NOMO-1 treated with DMSO at 0.1 percent for 48 hours (cell line): ENCODE measurements around the gene C11orf58.
A peak's percentile ranks its signal among the peaks of the same experiment; 100 is the strongest.

ENCODE experiments used
- DNase-seq: peaks from one replicate; lab custom pipeline; 2025; ENCODE audit not compliant: unreplicated experiment; lab: John Stamatoyannopoulos, UW

The C11orf58 gene

DNA sequence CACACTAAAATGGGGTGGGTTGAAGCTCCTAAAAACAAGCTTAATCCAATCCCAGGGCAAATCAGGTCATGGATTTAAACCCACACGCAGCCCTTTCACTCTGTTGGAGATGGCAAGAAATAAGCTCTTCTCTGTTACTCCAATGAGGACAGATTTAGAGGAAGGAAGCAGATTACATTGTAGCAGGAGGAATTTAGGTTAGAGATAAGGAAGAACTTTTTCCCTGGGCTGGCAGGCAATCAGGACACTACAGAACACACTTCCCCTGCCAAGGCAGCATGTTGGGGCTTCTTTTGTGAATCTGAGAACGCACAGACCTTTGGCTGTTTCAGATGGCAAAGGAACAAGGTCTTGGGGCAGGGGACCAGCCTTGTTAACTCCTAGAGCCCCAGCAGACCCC, 46.2 kb downstream of the C11orf58 start:
- no peak for DNase-seq

DNA sequence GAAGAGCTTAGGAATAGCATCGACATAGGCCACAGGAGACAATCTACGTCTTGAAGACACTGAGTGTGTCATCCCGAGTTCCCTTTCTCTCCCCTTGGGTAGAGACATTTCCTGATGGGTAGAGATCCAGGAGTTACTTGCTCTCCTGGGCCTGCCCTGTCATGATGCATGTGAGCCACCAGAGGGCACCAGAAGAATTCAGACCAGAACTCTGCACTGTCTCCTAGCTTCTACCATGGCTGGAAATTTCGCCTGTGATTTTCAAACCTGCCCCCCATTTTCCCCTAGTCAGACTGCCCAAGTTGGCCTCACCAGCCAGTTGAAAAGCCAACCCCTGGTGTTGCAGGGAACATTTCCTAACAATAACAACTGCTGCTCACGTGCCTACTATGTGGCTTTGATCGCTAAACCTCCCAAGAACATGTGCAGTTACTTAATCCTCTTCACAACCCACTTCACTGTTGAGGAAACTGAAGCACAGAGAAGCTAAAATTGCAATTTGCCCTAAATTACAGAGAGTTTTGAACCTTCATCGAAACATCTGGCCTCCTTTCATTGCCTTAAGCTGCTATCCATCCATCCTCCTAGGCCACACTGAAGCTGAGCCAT, 47.2 kb downstream of the C11orf58 start:
- peak; percentile 61 for DNase-seq

DNA sequence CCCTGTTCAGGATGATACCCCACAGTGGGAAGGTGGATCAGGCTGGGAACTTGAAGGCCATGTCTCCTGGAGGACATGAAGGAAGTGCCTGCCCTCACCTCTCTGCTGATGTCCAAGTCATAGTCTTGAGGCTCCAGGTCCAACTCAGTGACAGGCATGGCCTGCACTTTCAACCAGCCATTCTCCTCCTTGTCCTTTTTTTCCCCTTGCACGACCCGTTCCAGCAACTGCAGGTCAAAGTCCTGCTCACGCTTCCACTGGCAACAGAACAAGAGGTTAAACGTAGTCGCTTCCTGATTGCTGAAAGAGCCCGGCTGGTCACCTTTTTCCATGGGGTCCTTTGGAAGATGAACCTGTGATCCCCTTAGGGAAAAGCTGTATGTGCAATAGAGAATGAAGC, 47.7 kb downstream of the C11orf58 start:
- no peak for DNase-seq

DNA sequence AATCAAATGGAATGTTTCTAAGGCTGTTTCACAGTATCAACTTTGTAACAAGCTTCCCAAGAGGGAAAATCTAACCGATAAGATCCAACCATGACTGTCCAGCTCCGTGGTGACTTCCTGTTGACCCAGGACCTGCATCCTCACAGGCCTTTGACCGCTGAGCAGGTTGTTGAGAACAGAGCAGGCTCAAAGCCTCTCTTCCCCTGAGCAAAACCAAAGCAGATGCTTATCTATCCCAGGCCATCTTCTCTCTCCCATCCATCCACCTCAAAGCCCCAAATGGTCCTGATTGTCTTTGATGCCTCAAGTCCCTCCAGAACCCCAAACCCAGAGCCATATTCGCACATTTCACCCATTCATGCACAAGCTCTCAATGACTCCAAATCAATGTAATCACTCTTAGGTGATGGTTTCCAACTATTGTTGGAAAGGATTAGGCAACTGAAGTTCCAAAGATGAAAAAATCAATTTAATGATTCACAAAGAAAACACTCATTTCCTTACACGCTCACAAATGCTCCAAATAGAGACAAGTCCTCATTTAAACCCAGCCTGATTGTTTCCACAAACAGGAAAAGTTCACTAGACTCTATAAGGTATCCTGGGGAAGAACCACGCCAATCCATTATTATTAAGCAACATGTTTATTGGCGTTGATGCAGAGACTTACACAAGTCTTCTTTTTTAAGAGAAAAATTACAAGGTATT, 48.7 kb downstream of the C11orf58 start:
- no peak for DNase-seq

DNA sequence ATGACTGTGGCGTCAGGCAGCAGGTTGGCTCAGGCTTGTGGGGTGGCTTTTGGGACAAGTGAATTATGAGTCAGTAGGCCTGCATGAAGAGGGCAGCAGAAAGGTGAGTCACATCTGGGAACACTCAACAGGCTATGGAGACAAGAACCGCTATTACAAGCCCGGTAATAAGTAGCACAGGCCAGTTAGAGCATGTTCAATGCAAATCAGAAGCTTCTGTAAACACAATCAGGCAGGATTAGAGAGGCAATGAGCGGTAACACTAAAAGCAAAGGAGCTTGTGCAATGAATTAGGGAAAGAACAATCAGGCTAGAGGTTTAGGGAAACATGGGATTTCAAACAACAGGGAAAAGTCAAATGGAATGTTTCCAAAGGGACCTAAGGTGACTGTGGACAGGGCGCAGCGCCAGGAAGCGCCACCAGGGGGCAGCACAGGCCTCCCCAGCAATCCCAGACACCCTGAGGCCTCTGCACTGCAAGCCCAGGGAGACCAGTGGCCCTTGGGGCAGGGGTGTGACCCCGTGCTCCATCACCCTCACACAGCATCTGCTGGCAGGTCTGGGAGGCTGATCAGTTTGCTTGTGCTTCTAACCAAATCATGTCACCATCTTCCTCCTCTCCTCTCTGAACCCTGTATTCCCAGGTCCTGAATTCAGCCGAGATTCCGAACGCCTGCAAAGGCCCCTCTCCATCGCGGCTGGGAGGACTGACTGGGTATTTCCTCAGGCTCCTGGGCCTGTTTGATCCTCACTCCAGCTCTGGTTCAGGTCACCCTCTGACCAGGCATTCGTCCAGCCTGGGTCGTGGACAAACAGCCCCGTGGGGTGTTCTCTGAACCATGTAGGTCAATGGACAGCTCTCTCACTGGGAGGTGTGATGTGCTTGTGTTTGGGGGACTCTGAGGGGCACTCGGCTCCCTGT, 50.0 kb downstream of the C11orf58 start:
- peak; percentile 43 for DNase-seq

DNA sequence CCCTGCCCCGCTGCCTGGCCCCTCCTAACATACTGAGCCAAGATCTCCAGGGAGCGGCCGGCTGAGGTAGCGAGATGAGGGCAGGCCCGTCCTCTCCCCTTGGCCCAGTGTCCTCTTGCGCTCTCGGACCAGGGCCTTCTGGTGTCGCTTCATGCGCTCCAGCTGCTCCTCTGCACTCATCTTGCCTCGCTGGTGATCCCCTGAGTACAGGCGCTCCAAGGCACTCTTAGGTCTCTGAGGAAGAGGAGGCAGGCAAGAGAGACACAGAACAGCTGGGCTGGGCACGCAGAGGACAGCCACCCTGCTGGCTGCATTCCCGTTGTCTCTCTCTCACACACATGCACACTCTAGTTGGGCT, 50.6 kb downstream of the C11orf58 start:
- DNase-seq: no peak

DNA sequence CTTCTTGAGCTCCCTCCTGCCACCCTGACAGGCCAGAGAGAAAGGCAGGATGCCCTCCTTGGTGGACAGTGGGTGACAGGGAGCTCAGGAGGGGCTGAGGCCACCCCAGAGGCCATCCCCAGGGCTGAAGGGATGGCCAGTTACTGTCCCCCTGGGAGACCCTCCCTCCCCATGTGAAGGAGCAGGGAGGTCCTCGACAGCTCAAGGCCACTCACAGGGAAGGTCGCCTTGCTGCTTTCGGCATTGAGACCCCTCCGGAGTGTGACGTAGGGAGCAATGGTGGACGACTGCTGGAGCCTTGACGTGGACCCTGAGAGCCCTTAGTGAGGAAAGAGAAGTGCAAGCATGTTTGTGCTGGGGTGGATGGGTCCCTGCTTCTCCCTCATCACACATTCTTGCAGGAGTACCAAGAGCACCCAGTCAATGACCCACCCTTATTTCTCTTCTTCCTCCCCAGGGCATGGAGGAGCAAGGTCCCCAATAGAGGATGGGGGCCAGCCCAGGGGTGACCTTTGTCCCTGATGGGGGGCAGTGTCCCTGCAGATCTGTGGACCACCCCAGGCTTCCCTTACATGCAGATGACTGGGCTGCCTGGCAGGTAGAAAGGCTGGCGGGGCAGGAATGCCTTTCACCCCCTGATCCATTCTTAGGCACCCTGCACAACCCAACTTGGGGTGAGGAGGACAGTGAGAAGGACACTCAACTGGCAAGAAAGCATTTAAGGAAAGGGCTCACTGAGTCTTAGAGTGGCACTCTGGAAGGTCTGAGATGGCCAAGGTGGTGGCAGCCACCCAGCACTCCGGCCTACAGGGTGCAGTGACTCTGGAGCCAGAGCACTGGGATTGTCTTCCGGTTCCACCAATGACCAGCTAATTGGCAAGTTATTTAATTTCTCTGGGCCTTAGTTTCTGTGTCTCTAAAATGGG, 51.4 kb downstream of the C11orf58 start:
- no peak for DNase-seq

DNA sequence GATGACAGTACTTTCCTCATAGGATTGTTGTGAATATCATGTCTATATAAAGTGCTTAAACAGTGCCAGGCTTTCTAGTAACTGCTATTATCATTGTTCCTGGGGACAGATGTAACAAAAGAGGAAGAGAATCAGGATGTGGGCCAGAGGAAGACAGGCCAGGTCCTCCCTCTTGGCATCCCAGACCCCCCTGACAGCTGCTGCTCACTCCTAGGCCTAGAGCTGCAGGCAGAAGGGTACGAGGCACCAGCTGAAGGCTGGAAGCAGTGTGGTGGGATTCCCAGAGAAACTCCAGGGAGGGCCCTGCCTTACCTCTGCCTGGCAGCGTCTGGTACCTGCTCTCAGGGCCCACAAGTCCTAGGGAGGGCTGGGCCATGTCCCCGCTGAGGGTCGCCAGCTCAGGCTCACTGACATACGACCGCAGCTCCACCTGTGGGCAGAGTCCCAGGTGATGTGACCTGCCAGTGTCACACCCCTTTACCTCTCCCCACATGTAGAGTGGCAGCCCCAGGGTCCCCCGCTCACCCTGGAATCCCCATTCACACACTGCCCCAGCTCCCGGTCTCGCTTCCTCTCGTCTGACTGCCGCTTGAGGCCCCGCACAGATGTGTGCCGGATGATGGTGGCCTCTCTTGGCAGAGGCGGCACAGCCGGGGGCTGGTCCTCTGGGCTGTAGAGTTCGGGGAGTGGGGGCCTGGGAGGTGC, 52.2 kb downstream of the C11orf58 start:
- DNase-seq: no peak

DNA sequence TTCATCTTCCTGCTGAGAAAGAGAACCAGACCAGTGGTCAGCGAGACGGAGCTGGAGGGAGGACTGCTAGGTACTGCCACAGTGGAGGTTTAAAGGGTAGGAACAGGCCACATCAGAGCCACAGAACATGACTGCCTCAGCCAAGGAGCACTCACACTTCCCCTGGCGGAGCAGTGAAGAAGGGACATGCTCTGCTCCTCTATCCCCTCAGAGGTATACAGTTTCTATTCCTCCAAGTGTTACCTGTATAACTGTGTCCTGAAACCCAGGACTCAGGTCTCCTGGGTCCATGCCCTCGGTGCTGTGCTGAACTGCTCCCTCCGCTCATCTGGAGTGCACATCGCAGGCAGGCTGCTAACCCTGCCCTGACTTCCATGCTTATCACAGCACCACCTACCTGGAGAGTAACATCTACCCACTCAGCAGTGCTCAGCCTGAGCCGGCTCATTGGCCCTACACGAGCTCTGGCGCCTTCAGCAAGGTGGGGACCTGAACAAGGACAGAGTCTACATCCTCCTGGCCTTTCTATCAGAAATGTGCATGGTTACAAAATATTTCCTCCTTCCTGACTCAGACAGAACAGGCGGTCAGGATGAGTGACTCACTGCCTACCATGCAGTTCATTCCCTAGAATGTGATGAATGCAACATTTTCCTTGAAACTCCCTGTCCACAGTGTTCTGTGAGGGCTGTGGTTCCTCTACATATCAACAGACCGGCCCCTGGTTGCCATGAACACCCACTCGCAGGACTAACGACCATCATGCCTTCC, 52.9 kb downstream of the C11orf58 start:
- peak; percentile 5 for DNase-seq

DNA sequence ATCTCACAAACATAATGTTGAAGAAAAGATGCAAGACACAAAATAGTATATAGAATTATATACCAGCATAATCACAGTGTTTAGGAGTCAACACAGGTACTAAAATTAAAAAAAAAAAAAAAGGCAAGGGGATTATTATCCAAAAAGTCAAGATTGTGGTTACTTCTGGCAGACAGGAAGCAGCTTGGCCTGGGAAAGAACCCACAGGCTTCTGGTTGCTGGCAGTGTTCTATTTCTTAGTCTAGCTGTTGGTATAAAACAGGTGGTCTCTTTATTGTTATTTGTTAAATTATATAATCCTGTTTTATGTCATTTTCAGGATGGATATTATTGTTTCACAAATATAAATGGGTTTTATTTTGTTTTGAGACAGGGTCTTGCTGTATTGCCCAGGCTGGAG, 54.0 kb downstream of the C11orf58 start:
- no peak for DNase-seq

DNA sequence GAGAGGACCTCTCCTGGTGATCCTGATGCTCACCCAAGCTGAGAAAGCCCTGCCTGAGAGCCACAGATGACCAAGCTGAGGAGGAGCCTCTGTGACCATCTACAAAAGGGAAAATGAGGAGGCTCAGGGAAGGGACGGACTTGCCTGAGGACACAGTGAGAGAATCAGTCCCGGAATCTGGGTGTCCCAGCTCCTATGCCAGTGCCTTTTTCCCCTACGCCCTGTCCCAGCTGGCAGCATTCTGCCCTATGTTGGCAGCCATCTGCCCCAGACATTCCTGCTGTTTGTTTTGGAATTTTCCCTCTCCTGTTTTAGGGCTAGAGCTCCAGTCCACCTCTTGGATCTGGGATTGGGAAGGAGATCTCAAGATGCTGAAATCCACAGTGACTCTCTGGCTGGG, 54.6 kb downstream of the C11orf58 start:
- DNase-seq: no peak

DNA sequence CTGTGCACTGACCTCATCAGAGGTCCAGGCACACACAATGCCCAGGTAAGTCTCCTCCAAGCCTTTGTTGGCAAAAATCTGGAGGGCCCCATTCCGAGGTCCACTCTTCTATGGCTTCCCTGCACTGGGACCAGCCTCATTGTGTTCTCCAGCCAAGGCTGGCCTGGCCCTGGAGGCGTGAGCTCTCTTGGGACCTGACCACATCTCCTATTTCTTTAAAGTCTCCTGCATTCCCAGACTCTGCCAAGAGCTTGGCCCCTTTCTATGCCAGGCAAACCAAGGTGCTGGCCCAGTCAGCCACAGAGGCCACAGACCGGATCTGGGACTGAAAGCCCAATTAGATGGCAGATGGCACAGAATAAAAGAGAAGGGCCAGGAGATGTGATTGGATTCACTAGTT, 55.1 kb downstream of the C11orf58 start:
- DNase-seq: no peak

DNA sequence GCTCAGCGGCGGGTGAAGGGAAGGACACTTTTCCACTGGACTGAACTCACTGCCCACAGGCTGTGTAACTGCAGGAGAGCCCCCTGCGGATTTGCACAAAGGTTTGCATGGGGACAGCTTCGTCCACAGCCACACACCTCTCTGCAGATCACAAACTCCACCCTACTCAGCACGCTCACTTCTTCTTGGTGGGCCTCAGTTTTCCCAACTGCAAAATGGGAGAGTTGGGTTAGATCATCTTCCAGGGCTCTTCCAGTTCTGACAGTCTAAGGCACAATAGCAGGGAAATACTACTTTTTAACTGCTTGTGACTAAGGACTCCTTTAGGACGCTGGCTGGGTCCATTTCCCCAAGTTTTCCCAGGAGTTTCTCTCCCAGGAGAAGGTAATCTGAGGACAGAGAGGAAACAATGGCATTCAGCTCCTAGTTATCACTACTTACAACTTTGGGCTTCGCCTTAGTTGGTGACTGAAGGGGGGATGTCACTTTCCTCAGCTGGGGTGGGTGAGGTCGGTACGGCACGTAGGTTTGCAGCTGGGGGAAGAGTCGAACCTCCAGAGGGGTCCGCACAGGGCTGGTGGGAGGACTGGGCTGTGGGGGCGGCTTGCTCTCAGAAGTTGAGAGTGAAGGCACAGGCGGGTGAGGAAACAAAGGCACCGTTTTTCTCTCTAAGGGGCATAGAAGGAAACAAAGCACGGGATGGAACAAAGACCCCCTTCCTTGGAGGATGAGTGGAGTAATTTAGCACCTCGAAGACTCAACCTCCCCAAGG, 55.8 kb downstream of the C11orf58 start:
- no peak for DNase-seq

DNA sequence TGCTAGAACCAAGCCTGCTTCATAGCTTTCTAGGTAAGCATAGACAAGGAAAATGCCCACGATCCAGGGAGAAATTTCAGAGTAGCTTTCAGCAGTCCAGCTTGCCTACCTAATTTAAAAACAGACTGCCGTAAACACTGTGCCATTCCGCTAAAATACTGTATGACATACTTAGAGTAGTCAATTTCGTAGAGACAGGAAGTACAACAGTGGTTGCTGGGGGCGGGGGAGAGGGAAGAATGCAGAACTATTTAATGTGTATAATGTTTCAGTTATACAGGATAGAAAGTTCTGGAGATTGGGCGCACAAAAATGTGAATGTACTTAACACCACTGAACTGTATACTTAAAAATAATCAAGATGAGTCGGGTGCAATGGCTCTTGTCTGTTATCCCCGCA, 56.7 kb downstream of the C11orf58 start:
- DNase-seq: peak; percentile 79

DNA sequence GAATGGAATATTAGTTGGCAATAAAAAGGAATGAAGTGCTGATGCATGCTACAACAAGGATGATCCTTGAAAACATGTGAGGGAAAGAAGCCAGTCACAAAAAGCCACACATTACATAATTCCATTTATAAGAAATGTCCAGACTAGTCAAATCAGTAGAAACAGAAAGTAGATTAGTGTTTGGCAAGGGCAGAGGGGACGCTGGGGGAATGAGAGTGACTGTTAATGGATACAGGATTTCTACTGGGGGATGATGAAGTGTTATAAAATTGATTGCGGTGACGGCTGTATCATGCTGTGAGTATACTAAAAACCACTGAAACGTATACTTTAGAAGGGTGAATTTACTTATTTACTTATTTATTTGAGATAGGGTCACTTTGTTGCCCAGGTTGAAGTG, 57.9 kb downstream of the C11orf58 start:
- DNase-seq: no peak

DNA sequence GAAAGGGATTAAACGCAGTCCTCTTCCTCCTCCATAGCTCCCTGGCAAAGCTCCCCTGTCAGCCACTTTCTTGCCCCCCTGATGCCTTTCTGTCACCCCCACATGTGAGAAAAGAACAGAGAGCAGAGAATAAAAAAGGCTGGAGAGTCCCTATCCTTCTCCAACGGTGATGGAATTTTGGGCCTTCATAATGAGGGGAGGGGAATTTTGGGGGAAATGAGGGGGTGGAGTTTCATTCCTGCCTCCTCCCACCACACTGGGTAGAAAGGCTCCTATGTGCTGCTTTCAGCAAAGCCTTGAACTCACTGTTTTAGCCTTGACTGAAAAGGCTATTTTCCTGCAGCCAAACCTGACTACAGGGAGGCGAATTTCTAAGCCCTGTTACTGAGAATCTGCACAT, 59.3 kb downstream of the C11orf58 start:
- no peak for DNase-seq

DNA sequence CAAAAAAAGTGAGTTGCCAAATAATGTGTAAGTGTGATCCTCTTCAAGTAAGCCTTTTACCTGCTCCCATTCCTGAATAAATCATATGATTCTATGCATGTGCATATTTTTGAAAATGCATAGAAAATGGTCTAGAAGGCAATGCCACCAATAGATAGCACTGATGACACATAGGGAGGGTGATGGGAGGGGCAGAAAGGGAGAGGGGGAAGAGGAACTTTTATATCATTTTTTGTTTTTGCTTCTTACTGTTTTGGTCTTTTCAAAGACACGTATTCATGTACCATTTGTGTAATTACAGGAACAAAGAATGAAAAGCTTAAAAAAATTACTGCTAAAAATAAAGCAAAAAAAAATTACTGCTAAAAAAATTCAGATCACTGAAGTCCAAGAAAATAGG, 60.8 kb downstream of the C11orf58 start:
- DNase-seq: no peak

DNA sequence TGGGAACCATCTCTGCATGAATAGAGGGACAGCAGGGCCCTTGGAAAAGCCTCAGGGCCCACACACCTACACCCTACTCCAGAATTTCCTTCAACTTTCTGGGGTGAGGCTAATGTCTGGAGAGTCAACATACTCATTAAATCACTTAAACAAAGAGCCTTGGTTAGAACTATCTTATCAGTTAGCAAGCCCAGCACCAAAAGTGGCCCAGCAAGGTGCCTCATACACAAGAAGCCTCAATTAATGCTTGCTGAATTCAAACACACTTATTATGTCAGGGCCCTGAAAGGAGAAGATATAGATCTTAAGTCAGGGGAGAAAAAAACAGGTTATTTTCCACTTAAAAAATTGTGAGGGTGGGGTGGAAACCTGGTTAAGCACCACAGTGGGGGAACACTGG, 61.4 kb downstream of the C11orf58 start:
- DNase-seq: no peak

DNA sequence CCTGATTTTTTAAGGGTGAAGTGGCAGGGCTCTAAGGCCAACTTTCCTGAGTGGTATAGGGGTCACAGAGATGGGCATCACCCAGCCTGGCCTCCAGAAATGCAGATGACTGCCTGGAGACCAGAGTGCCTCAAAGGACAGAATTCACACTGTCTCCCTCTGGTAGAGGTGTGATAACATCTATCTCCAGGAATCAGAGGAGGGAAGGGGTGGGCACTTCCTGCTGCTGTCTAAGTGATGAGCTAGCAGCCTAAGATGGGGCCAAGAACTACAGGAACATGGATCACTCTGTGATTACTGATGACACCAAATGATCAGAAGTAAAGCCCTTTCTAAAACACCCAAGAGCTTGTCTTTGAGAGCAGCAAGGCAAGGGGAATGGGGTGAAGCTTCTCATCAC, 61.9 kb downstream of the C11orf58 start:
- no peak for DNase-seq
